CD8-positive, alpha-beta memory T cell (primary cell): ENCODE data around the gene SSH2. TPM values are rescaled to one million over a fixed set of nuclear protein-coding genes. Genes with fewer than 3 reads are reported as not detected.
"Not testable (repeated sequence)": the region's sequence is repeated elsewhere in the genome, so short reads cannot be mapped to it uniquely, and the experiment has no call there.

Experiments
- CTCF ChIA-PET: fragments of 350-600 bp; sonication (Branson Sonifier 250); formaldehyde crosslinking; loops from one replicate; lab custom pipeline; 2021; ENCODE audit warnings: antibody characterized with exemption; lab: Charles Lee
- POLR2A ChIA-PET: fragments of 350-600 bp; sonication (Branson Sonifier 250); formaldehyde crosslinking; loops from one replicate; lab custom pipeline; 2021; ENCODE audit warnings: antibody characterized with exemption; lab: Charles Lee
- DNase-seq, 5 donors: peaks; one replicate each; pipeline versions ENCODE4 v3.0.0 to v3.0.0-alpha.2; 2020 to 2022; ENCODE audit warnings: mixed read lengths in 1 of 5
- H3K27ac ChIP-seq: one replicate; pipeline ENCODE4 v1.7.0; 2013; ENCODE audit warnings: low read depth, mild to moderate bottlenecking, low read length, moderate library complexity
- H3K27me3 ChIP-seq: 2 replicates; pipeline ENCODE4 v1.7.0; 2013; ENCODE audit warnings: low read length, mild to moderate bottlenecking; ENCODE audit not compliant: insufficient read depth, poor library complexity, severe bottlenecking
- H3K36me3 ChIP-seq: 2 replicates; pipeline ENCODE4 v1.7.0; 2013; ENCODE audit warnings: mild to moderate bottlenecking, low read length, moderate library complexity; ENCODE audit not compliant: insufficient read depth
- H3K4me1 ChIP-seq: 2 replicates; pipeline ENCODE4 v1.7.0; 2013; ENCODE audit warnings: mild to moderate bottlenecking, low read length, moderate library complexity; ENCODE audit not compliant: insufficient read depth
- H3K4me3 ChIP-seq: 2 replicates; pipeline ENCODE4 v1.7.0; 2013; ENCODE audit warnings: mild to moderate bottlenecking, low read length
- H3K9me3 ChIP-seq: 2 replicates; pipeline ENCODE4 v1.7.0; 2013; ENCODE audit warnings: mild to moderate bottlenecking, low read length
- H3K27ac Mint-ChIP-seq, 8 donors: one replicate each; pipeline ENCODE4 v1.8.0; 2020 to 2021; ENCODE audit warnings: mixed read lengths in 8 of 8, mild to moderate bottlenecking in 6 of 8, inconsistent platforms in 3 of 8, moderate library complexity in 3 of 8
- H3K27me3 Mint-ChIP-seq, 2 donors: one replicate each; pipeline ENCODE4 v1.8.0; 2020 to 2021; ENCODE audit warnings: mixed read lengths in 2 of 2, mild to moderate bottlenecking in 1 of 2, moderate library complexity in 1 of 2
- H3K36me3 Mint-ChIP-seq, 3 donors: one replicate each; pipeline ENCODE4 v1.8.0; 2020 to 2021; ENCODE audit warnings: mixed read lengths in 3 of 3, inconsistent platforms in 1 of 3, mild to moderate bottlenecking in 1 of 3
- H3K4me1 Mint-ChIP-seq, 3 donors: one replicate each; pipeline ENCODE4 v1.8.0; 2020 to 2021; ENCODE audit warnings: mixed read lengths in 3 of 3, inconsistent platforms in 1 of 3, mild to moderate bottlenecking in 1 of 3
- H3K4me3 Mint-ChIP-seq, 7 donors: one replicate each; pipeline ENCODE4 v1.8.0; 2020 to 2021; ENCODE audit warnings: mixed read lengths in 7 of 7, mild to moderate bottlenecking in 6 of 7, moderate library complexity in 4 of 7, inconsistent platforms in 2 of 7
- H3K9me3 Mint-ChIP-seq, 5 donors: one replicate each; pipeline ENCODE4 v1.8.0; 2020 to 2022; ENCODE audit warnings: mixed read lengths in 5 of 5, mild to moderate bottlenecking in 3 of 5, moderate library complexity in 2 of 5, inconsistent platforms in 1 of 5
- polyA plus RNA-seq: library from polyadenylated mRNA; unstranded; fragments of 300-500 nt; fragmentation: Illumina TruSeq; gene quantifications from one replicate; pipeline ENCODE4 v1.2.3, GENCODE V29; 2021
- total RNA-seq, 2 experiments: library from RNA; stranded (reverse); gene quantifications; one replicate each; pipeline ENCODE4 v1.2.3, GENCODE V29; 2021

The SSH2 gene
- total and polyA plus RNA-seq, 3 experiments from 2014 or later, result 28.1 to 35.9 (median 32.1) TPM

DNA sequence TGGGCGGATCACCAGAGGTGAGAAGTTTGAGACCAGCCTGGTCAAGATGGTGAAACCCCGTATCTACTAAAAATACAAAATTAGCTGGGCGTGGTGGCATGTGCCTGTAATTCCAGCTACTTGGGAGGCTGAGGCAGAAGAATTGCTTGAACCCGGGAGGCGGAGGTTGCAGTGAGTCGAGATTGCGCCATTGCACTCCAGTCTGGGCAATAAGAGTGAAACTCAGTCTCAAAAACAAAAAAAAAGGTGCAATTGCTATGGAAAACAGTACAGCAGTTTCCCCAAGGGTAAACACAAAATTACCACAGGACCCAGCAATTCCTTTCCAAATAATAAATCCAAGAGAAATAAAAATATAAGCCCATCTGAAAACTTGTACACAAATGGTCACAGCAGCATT lies 278.1 kb downstream of the SSH2 start:
- POLR2A ChIA-PET, H3K27me3 Mint-ChIP-seq: not testable (repeated sequence)
- H3K27ac Mint-ChIP-seq, result peak overlapping the region in 1 of 8 donors; percentile 54

DNA sequence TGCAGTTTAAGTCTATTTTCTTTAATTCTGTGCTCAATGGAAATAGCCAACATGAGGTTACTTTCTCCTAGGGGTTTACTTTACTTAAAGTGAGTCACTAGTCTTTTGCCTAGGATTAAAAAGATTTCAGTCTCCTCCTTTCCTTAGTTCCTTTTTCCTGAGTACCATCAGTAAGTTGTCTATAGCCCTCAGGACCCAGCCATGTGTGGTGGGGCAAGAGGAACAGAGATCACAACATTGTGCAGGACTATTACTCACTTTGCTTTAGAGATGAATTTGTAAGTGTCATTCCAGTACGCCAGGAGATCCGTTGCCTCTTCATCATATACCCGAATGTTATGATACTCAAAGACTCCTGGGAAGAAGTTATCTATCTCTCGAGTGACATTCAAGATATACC lies 279.6 kb downstream of the SSH2 start:
- CTCF ChIA-PET, result no interaction called here

More for the DNA sequence above, 278.1 kb downstream of the SSH2 start:
- not testable (repeated sequence) for H3K27ac ChIP-seq, H3K4me3 Mint-ChIP-seq, DNase-seq, H3K9me3 Mint-ChIP-seq, H3K27me3 ChIP-seq, H3K36me3 ChIP-seq, H3K9me3 ChIP-seq, H3K4me3 ChIP-seq, H3K4me1 Mint-ChIP-seq, H3K4me1 ChIP-seq
- peaks cover 4 to 76% (median 22%) of the 10 kb centered on the region in 3 donors for H3K36me3 Mint-ChIP-seq
- CTCF ChIA-PET, result interaction anchor here (1.0 kb wide), 1 partner anchor 77 kb away, joined by 3 read pairs; no protein-coding TSS in a partner anchor

DNA sequence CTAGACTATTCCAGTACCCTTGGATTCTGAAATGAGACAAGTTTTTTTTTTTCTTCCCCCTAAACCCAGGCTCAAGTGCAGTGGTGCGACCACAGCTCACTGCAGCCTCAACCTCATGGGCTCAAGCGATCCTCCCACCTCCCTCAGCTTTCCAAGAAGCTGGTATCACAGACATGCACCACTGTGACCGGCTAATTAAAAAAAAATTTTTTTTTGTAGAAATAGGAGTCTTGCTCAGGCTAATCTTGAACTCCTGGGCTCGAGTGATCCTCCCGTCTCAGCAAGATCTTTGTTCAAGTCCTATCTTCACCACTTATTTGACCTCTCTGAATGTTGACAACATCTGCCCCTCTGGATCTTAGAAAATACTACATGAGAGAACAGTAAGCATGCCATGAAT lies 280.7 kb downstream of the SSH2 start:
- H3K4me1 ChIP-seq, result no peaks in the 10 kb centered on the region
- no peak overlapping the region for H3K27ac ChIP-seq
- no peak for DNase-seq
- no peaks in the 10 kb centered on the region for H3K9me3 Mint-ChIP-seq
- H3K36me3 Mint-ChIP-seq, result peaks cover 0 to 72% (median 17%) of the 10 kb centered on the region in 3 donors
- H3K27me3 ChIP-seq, result no peaks in the 10 kb centered on the region
- peaks cover 10% of the 10 kb centered on the region for H3K36me3 ChIP-seq
- ChIA-PET CTCF (interaction anchor here (1.2 kb wide), 1 partner anchor 130 kb away, joined by 3 read pairs; no protein-coding TSS in a partner anchor), POLR2A (no interaction called here)
- no peak overlapping the region for H3K4me3 ChIP-seq
- peaks cover 0 to 3% (median 0%) of the 10 kb centered on the region in 3 donors for H3K4me1 Mint-ChIP-seq
- peak overlapping the region in 1 of 8 donors; percentile 23 for H3K27ac Mint-ChIP-seq
- H3K9me3 ChIP-seq, result no peaks in the 10 kb centered on the region
- H3K4me3 Mint-ChIP-seq, result no peak overlapping the region
- H3K27me3 Mint-ChIP-seq, result no peaks in the 10 kb centered on the region

More for the DNA sequence above, 279.6 kb downstream of the SSH2 start:
- no peaks in the 10 kb centered on the region for H3K9me3 Mint-ChIP-seq
- Histone ChIP-seq H3K27ac (no peak overlapping the region), H3K4me3 (no peak overlapping the region), H3K36me3 (peaks cover 7% of the 10 kb centered on the region), H3K27me3 (no peaks in the 10 kb centered on the region), H3K9me3 (no peaks in the 10 kb centered on the region), H3K4me1 (no peaks in the 10 kb centered on the region)
- H3K36me3 Mint-ChIP-seq, result peaks cover 0 to 72% (median 12%) of the 10 kb centered on the region in 3 donors
- no peak overlapping the region for H3K4me3 Mint-ChIP-seq
- peaks cover 0 to 3% (median 0%) of the 10 kb centered on the region in 3 donors for H3K4me1 Mint-ChIP-seq
- peak overlapping the region in 4 of 8 donors; percentile 24 to 64 (median 42) for H3K27ac Mint-ChIP-seq
- no peaks in the 10 kb centered on the region for H3K27me3 Mint-ChIP-seq
- DNase-seq, result no peak
- POLR2A ChIA-PET, result no interaction called here

DNA sequence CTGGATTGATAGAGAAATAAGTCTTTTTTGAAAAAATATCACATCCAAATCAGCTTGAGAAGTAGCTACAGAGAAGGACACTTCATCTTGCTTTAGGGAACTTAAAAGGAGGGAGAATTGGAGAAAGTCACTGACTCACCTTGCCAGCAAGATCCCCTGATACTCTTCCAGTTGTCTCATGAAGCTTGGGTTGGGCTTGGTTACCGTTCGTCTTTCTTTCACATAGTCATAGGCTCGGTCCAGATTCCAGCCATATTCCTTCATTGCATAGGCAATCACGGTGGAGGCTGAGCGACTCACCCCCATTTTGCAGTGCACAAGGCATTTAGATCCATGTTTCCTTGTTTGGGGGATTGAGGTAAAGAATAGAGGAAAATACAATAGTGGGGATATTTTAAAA lies 282.0 kb downstream of the SSH2 start:
- no peak overlapping the region for H3K27ac Mint-ChIP-seq
- peaks cover 0 to 69% (median 17%) of the 10 kb centered on the region in 3 donors for H3K36me3 Mint-ChIP-seq
- Histone ChIP-seq H3K4me3 (no peak overlapping the region), H3K4me1 (no peaks in the 10 kb centered on the region), H3K27me3 (no peaks in the 10 kb centered on the region), H3K9me3 (no peaks in the 10 kb centered on the region), H3K36me3 (peaks cover 10% of the 10 kb centered on the region), H3K27ac (no peak overlapping the region)
- ChIA-PET POLR2A (no interaction called here), CTCF (no interaction called here)
- no peaks in the 10 kb centered on the region for H3K9me3 Mint-ChIP-seq
- no peak overlapping the region for H3K4me3 Mint-ChIP-seq
- peaks cover 0 to 3% (median 1%) of the 10 kb centered on the region in 3 donors for H3K4me1 Mint-ChIP-seq
- H3K27me3 Mint-ChIP-seq, result no peaks in the 10 kb centered on the region
- no peak for DNase-seq

DNA sequence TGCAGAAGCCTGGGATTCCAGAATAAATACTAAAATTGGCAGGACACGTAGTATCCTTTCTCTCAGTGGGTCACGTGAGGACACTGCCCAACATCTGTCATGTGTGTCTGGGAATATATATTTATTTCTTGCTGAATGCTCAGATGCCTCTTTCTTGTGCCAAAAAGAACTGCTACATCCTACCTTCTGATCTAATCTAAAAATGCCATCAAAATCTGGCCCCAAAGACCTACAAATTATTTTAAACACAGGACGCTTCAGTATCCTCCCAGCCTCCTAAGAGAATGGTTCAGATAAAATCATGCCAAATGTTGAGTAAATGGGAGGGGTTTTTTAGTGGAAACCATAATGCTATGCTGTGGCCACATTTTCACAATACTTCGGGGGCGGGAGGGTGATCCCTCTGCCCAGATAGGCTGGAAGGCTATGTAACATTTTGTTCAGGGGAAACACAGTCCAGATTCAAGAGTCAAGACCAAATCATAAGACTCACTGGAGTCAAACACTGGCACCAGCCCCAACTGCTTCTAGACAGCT lies 284.4 kb downstream of the SSH2 start:
- no peak for DNase-seq
- Histone ChIP-seq H3K36me3 (peaks cover 14% of the 10 kb centered on the region), H3K27ac (no peak overlapping the region), H3K27me3 (no peaks in the 10 kb centered on the region), H3K9me3 (no peaks in the 10 kb centered on the region), H3K4me3 (no peak overlapping the region), H3K4me1 (no peaks in the 10 kb centered on the region)
- Mint-ChIP-seq H3K27ac (peak overlapping the region in 5 of 8 donors; percentile 13 to 71 (median 36)), H3K9me3 (no peaks in the 10 kb centered on the region), H3K4me3 (no peak overlapping the region), H3K27me3 (no peaks in the 10 kb centered on the region), H3K4me1 (peaks cover 3 to 10% (median 4%) of the 10 kb centered on the region in 3 donors), H3K36me3 (peaks cover 0 to 71% (median 17%) of the 10 kb centered on the region in 3 donors)
- CTCF ChIA-PET, result interaction anchor here (1.2 kb wide), 1 partner anchor 28 kb away, joined by 4 read pairs; no protein-coding TSS in a partner anchor
- POLR2A ChIA-PET, result interaction anchor here (0.6 kb wide), 1 partner anchor 46 kb away, joined by 7 read pairs; no protein-coding TSS in a partner anchor

DNA sequence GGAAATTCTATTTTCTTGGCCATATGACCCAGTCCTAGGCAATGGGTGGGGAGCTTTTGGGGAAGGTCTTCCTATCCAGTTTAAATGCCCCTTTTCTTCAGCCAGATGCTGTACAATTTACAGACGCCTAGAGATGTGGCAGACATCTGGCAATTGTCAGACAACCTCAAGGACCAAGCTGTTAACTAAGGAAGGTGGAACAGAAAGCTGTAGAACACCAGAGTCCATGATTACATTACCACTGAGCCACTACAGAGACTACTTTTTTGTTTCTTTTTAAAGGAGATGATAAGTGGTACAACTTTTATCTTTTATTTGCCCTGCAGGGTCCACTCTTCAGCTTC lies 286.2 kb downstream of the SSH2 start:
- Mint-ChIP-seq H3K4me3 (no peak overlapping the region), H3K27ac (peak overlapping the region in 5 of 8 donors; percentile 47 to 70 (median 51)), H3K9me3 (no peaks in the 10 kb centered on the region), H3K36me3 (peaks cover 0 to 66% (median 13%) of the 10 kb centered on the region in 3 donors), H3K4me1 (peaks cover 11 to 19% (median 12%) of the 10 kb centered on the region in 3 donors), H3K27me3 (no peaks in the 10 kb centered on the region)
- ChIA-PET CTCF (interaction anchor here (1.2 to 1.7 kb wide), 3 partner anchors 13 to 135 kb away, joined by 3 to 7 read pairs (median 4); no protein-coding TSS in a partner anchor), POLR2A (interaction anchor here (1.4 kb wide), 1 partner anchor 26 kb away, joined by 4 read pairs; no protein-coding TSS in a partner anchor)
- Histone ChIP-seq H3K4me1 (no peaks in the 10 kb centered on the region), H3K36me3 (peaks cover 14% of the 10 kb centered on the region), H3K9me3 (no peaks in the 10 kb centered on the region), H3K27ac (no peak overlapping the region), H3K27me3 (no peaks in the 10 kb centered on the region), H3K4me3 (no peak overlapping the region)
- DNase-seq, result no peak

DNA sequence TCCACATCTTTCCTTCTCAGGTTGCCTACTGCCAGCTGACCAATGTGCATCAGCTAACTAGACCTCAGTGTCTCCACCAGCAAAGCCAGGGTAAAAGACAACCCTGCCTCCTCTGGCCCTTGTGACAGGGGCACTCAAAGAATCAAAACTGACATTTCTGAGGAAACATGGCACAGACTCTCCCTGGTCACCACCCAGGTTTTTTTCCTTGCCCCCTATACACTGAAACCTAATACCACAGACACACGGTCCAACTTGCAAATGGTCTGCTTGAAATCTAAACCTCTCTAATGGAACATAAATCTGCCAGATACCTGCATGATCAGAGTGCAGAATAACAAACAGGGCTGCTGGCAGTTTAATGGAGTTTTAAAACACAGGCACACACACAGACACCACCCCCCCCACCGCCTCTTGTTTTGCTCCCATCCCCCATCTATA lies 287.8 kb downstream of the SSH2 start:
- H3K4me3 ChIP-seq, result no peak overlapping the region
- H3K4me1 Mint-ChIP-seq, result peaks cover 11 to 19% (median 12%) of the 10 kb centered on the region in 3 donors
- H3K4me1 ChIP-seq, result no peaks in the 10 kb centered on the region
- no peak overlapping the region for H3K4me3 Mint-ChIP-seq
- no peaks in the 10 kb centered on the region for H3K27me3 Mint-ChIP-seq
- no peaks in the 10 kb centered on the region for H3K9me3 Mint-ChIP-seq
- peaks cover 0 to 58% (median 5%) of the 10 kb centered on the region in 3 donors for H3K36me3 Mint-ChIP-seq
- no peaks in the 10 kb centered on the region for H3K9me3 ChIP-seq
- DNase-seq, result no peak
- H3K27ac ChIP-seq, result no peak overlapping the region
- no peaks in the 10 kb centered on the region for H3K27me3 ChIP-seq
- POLR2A ChIA-PET, result interaction anchor here (0.6 to 0.7 kb wide), 2 partner anchors 18 to 137 kb away, joined by 3 to 4 read pairs; no protein-coding TSS in a partner anchor
- CTCF ChIA-PET, result interaction anchor here (1.2 to 1.9 kb wide), 2 partner anchors 25 to 137 kb away, joined by 5 to 12 read pairs; no protein-coding TSS in a partner anchor
- H3K36me3 ChIP-seq, result peaks cover 14% of the 10 kb centered on the region
- peak overlapping the region in 7 of 8 donors; percentile 2 to 92 (median 55) for H3K27ac Mint-ChIP-seq
